HK-2 (cell line): ENCODE measurements around the gene ZFTA.
A peak's percentile ranks its signal among the peaks of the same experiment; 100 is the strongest.
"Not testable (repeated sequence)": the region's sequence is repeated elsewhere in the genome, so short reads cannot be mapped to it uniquely, and the experiment has no call there.

Source experiments
- DNase-seq: peaks from one replicate; pipeline ENCODE4 v3.0.0-alpha.2; 2018; ENCODE audit not compliant: unreplicated experiment

Gene ZFTA

DNA sequence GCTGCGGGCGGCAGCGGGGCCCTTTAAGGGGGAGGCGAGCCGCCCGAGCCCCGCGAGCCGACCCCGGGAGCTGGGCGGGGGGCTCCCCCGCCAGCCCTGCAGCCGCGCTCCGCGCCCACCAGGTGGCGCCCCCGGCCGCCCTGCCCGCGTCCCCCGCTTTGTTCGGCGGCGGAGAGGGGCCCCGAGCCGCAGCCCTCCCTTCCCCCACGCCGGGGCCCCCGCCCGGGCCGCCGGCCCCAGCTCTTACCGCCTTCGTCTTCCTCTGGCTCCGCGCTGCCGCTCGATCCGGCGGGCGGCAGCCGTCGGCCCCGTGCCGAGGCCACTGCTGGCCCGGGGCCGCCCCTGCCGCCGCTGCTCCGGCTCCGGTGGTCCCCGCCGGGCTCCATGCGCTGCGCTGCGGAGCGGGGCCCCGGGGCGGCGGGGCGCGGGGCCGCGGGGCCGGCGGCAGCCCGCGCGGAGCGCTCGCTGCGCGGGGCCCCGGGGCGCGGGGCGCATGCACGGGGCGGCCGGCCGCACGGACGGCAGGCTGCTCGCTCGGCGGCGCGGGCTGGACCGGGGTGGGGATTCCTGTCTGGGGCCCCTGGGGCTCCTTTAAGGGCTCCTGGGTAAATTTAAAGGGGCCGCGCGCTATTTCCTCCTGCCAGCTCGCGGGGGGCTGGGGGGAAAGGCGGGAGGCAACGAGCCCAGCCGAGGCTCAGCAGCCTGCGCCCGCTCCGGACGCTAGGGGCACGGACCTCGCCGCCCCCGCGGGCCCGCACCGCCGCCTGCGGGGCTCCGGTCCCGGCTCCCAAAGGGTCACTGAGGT lies at the start of gene ZFTA:
Gene ZFTA (minus strand): TSS at position 539 of the 805 bp plus-strand sequence. CDS start 153 bp downstream, at position 386.
- DNase-seq, result peak; percentile 41

DNA sequence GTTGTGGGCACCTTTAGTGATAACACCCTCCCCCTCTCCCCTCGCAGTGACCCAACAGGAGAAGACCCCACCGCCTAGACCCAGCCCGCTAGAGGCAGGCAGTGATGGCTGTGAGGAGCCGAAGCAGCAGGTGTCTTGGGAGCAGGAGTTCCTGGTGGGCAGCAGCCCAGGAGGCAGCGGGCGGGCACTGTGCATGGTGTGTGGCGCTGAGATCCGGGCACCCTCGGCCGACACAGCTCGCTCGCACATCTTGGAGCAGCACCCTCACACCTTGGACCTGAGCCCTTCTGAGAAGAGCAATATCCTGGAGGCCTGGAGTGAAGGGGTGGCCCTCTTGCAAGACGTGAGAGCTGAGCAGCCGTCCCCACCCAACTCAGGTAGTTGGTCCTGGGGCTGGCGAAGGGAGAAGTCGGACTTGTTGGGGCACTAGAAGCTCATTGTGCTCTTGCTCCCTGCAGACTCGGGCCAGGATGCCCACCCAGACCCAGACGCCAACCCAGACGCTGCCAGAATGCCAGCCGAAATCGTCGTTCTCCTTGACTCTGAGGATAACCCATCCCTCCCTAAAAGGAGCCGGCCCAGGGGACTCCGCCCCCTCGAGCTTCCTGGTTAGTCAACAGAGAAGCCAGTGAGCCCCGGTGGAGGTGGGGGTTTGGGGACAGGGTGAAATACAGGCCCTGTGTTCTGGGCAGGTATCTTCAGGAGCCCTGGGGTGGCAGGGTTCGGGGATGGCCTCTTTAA lies 49.4 kb upstream of the ZFTA start:
- DNase-seq, result no peak

DNA sequence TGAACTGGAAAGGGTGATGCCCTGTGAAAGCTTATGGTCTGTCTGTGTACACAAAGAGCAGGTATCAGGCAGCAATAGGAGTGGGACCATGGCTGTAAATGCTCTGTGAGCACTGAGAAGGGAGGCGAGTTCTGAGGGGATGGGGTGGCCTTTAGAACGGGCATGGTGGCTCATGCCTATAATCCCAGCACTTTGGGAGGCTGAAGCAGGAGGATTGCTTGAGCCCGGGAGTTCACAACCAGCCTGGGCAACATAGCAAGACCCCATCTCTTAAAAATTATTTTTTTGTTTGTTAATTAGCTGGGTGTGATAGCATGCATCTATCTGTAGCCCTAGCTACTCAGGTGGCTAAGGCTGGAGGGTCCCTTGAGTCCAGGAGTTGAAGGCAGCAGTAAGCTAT lies 48.2 kb upstream of the ZFTA start:
- no peak for DNase-seq

DNA sequence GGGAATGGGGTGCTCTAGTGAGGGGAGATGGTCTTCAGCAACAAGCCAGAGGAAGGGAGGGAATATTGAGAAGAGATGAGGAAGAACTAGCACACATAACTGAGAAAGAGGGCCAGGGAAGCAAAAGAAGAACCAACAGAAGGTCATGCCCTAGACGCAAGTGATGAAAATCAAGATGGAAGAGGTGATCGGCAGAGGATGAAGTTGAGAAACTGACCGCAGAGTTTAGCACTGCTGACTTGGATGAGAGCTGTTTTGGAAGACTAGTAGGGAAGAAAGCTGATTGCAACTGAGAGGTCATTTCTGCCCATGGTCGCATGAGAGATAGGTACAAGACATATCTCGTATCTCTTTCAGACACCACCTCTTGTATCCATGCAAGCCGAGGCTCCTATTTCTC lies 47.6 kb upstream of the ZFTA start:
- DNase-seq, result no peak

DNA sequence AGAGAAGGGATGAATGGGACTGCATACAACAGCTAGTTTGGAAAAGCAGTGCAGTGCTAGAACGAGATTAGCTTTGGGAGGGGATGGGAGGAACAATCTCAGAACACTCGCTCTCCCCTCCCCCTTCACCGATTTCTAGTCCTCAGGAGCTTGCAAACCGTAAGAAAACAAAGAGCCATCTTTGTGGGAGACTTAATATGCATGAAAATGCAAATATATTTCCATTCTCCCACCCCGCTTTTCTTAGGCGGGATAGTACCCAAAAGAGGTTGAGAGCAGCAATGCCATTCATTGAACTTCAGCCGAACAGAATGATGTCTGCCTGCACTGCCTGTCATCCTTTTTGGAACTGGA lies 45.8 kb upstream of the ZFTA start:
- DNase-seq, result no peak

DNA sequence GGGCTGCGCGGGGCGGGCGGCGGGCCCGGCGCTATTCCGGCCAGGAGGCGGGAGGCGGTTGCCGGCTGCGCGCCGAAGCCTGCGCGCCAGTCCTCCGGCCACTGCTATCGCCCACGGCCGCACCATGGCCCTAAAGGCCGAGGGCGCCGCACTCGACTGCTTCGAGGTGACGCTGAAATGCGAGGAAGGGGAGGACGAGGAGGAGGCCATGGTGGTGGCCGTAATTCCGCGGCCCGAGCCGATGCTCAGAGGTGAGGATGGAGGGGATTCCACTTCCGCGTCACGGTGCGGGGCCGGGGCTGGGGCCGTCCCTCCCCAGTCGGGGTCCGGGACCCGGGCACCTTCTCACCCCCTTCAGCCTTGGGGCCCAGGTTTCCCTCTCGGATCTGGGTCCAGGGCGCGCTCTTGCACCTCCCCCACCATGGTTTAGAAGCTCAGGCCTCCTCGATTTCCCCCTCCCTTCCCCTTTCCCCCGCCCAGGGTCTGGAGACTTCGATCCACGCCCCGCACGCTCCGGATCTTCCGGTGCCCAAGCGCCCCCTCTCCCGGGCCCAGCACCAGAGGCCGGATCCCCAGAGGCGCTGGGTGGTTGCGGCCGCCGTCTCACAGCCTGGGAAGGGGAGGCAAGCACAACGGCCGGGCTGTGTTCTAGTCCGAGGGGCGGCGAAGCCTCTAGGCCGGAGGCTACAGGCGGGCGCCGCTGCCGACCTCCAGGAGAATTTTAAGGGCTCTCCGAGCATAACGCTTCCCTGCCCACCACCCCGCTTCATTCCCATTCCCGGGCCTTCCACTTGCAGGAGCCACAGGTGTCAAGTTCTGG lies 45.2 kb upstream of the ZFTA start:
- DNase-seq, result peak; percentile 40

DNA sequence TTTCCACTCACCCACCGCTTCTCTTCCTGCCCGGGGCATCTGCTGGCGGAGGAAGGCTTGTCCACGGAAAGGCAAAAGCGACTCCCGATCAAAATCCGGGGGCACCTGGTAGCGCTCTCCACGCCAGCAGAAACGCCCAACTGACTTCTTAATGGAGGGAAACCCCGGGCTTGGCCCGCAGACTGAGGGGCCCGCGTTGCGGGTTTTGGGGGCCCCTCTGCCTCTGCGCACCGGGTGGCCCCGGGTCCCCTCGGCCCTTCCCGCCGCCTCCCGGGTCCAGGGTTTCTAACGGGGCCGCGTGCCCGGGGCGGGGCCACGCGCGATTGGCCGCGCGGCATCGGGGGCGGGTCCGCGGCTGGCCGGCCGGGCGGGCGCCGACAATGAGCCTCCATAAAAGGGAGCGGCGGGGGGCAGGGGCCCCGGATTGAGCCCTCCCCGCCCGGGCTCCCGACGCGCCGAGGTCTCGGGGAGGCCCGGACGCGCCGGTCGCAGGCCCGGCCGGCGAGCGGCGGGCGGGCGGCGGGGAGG lies 44.5 kb upstream of the ZFTA start, which contains the start of gene SPINDOC:
Gene SPINDOC (plus strand): TSS at position 422 of the 528 bp plus-strand sequence. CDS start 231 bp downstream, outside the sequence.
- DNase-seq, result peak; percentile 72

DNA sequence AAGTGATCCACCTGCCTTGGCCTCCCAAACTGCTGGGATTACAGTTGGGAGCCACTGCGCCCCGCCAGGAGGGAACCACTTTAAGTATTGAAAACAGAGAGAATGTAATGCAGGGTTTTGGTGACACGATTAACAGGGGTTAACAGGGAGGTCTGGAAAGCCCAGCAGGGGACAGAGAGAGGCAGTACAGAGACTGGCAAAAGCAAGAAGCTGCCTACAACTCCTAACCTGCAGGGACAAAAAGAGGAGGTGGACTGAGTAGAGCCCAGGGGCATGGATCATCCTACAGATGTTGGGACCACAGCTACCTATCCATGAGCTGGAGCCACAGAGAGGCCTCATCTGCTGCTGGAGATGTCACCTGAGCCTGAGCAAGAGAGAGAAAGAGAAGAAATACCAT lies 42.9 kb upstream of the ZFTA start:
- no peak for DNase-seq

DNA sequence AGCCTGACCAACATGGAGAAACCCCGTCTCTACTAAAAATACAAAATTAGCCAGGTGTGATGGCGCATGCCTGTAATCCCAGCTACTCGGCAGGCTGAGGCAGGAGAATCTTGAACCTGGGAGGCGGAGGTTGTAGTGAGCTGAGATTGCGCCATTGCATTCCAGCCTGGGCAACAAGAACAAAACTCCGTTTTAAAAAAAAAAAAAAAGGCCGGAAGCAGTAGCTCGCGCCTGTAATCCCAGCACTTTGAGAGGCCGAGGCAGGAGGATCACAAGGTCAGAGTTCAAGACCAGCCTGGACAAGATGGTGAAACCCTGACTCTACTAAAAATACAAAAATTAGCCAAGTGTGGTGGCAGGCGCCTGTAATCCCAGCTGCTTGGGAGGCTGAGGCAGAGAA lies 41.8 kb upstream of the ZFTA start:
- DNase-seq, result not testable (repeated sequence)

DNA sequence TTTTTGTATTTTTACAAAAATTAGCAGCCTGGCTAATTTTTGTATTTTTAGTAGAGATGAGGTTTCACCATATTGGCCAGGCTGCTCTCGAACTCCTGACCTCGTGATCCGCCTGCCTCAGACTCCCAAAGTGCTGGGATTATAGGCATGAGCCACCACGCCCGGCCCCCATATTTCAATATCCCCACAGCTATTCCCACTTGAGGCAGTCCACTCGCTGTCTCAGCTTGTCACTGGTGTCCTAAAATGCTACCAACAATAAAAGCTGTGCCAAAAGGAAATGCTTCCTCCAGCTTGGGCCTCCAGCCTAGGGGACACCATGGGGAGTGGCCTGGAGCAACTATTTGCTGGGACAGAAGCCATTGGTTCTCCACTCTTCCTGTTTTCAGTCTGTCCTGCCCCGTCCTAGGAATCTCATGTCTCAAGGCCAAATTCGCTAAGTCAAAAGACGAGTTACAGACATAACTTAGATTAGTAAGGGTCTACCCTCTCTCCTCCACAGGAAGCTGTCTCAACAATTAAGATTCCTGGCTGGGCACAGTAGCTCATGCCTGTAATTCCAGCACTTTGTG lies 37.4 kb upstream of the ZFTA start:
- no peak for DNase-seq

DNA sequence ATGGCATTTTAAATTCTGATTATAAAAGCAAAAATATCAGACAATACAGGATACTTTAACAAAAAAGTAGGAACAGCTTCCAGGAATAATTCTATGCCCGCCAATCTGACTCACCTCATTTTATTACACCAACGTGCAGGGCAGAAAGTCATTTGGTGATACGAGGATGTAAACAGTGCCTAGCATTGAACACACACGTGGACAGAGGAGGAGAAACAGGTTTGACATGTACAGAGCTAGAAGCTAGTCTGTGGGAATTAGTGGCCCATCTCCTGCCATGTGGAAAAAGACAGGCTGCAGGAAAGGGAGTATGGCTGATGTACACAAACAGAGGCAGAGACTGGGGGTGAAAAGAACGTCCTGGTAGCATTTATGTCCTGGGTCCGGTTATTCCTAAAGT lies 35.7 kb upstream of the ZFTA start:
- no peak for DNase-seq

DNA sequence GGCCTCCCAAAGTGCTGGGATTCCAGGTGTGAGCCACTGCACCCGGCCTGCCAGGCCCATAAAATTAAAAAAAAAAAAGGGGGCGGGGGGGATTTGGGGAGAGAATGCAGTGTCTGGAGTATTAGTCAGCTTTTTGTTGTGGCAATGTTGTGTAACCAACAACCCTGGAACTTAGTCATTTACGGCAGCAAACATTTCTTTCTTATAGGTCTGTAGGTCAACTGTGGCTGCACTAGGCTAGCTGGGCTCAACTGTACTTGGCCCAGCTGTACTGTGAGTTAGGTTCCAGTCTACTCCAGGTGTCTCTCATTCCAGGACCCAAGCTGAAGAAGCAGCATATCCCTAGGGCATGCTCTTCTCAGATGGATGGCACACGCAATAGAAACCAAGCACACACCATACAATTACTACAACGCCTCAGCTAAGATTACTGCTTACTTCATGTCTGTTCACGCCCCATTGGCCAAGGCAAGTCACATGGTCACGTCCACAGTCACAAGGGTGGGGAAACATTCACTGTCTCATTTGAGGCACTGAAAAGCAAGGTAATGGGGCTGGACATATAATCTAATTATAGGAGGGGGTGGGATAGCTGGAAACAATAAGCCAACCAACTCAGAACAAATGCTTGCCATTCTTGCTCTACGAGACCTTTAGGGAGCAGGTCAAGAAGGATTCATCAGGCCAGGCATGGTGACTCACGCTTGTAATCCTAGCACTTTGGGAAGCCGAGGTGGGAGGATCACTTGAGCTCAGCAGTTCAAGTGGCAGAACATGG lies 34.3 kb upstream of the ZFTA start:
- DNase-seq, result peak; percentile 66

DNA sequence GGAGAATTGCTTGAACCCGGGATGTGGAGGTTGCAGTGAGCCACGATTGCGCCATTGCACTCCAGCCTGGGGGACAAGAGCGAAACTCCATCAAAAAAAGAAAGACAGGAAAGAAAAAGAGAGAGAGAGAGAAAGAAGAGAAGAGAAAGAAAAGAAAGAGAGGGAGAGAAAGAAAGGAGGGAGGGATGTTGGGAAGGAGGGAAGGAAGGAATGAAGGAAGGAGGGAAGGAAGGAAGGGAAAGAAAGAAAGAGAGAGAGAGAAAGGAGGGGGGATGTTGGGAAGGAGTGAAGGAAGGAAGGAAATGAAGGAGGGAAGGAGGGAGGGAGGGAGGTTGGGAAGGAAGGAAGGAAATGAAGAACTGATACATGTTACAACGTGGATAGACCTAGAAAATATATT lies 32.3 kb upstream of the ZFTA start:
- DNase-seq, result no peak

DNA sequence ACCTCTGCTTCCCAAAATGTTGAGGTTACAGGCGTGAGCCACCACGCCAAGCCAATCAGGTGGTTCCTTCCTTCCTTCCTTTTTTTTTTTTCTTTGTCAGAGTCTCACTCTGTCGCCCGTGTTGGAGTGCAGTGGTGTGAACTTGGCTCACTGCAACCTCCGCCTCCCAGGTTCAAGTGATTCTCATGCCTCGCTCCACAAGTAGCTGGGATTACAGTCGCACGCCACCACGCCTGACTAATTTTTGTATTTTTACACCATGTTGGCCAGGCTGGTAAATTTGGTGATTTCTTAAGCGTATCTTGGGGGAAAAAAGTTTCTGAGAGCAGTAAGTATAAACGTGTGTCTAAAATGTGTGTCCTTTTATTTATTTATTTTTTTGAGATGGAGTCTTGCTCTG lies 26.5 kb upstream of the ZFTA start:
- DNase-seq, result no peak

DNA sequence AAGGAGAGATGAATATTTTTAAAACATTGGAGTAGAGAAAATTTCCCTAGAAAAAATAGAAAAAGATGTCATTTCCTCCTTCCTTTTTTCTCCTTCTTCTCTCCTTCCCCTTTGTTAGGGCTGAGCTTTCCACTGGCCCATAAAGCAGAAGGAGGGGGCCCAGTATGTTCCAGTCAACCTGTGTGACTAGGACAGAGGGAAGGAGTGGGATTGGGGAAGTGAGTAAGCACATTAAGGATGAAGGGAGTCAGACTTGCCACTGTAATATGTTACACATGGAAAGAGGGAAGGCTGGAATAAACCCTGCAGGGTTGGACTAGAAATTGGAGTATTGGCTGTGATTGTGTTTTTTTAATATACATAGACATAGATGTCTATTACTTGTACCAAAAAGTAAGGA lies 24.6 kb upstream of the ZFTA start:
- no peak for DNase-seq

DNA sequence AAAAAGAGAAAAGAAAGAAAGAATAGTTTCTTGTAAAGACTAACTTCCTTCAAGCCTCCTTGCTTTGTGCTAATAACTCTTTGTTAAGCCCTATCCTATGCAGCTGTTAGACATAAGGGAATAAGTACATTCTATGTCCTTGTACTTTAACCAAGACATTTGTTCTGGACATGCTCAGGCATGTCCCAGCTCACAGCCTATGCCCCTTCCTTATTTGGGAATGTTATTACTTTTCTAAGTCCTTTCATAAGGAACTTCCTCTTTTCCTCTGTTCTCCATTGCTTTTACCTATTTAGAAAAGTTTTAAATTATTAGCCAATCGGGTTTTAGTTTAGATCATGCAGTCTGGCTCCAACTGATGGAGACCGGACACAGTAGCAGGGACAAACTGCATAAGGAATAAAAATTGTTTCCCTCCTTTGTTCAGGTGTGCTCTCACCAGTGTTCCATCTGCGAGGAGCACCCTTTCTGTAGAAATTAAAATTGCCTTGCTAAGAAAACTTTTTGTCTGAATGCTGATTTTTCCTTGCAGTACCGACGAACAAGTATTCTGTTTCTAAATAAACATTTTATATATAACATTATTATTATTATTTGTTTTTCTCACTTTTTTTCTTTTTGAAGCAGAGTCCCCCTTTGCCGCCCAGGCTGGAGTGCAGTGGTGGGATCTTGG lies 23.1 kb upstream of the ZFTA start:
- no peak for DNase-seq

DNA sequence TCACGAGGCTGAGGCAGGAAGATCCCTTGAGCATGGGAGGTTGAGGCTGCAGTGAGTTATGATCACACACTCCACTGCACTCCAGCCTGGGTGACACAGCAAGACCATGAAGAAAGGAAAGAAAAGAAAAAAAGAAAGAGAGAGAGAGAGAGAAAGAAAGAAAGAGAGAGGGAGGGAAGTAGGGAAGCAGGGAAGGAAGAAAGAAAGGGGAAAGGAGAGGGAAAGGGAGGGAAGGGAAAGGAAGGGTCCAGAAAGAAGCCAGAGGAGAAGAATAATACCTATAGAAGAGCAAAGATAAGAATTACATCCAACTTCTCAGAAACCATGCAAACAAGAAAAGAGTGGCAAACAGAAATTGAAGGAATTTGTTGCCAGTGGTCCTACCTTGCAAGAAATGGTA lies 17.2 kb upstream of the ZFTA start:
- no peak for DNase-seq

DNA sequence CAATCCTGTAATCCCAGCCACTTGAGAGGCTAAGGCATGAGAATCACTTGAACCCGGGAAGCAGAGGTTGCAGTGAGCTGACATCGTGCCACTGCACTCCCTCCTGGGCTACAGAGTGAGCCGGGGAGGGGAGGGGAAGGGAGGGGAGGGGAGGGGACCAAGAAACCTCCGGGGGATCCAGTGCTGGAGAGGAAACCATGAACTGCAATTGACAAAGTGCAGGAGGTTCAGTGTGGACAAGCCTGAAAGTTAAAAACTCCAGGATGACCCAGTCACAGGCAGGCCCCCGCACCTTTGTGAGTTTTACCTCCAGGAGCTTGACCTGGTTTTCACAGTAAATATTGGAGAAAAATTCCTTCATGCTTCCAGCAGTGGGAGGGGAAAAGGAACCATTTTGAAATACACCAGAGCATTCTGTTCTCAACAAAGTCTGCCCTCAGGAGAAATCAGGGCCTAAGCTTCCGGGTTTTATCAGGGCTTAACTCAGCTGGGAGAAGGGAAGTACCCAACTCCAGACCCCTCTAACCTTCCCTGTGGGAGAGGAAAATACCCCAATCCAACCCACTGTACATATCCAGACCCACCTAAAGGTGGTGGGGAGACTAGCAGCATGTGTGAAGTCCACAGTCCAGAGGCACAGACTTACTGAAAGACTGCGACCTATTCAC lies 15.5 kb upstream of the ZFTA start:
- DNase-seq, result no peak

DNA sequence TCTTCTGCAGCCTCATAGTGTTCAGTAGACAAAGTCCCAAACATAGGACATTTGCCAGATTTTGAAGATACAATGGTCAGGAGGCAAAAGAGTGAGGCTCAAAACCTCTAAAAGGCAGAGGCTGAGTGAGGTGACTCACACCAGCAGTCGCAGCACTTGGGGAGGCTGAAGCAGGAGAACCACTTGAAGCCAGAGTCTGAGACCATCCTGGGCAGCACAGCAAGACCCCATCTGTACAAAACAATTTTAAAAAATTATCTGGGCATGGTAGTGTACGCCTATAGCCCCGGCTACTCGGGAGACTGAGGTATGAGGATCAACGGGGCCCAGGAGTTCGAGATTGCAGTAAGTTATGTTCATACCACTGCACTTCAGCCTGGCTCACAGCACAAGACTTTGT lies 14.2 kb upstream of the ZFTA start:
- no peak for DNase-seq

DNA sequence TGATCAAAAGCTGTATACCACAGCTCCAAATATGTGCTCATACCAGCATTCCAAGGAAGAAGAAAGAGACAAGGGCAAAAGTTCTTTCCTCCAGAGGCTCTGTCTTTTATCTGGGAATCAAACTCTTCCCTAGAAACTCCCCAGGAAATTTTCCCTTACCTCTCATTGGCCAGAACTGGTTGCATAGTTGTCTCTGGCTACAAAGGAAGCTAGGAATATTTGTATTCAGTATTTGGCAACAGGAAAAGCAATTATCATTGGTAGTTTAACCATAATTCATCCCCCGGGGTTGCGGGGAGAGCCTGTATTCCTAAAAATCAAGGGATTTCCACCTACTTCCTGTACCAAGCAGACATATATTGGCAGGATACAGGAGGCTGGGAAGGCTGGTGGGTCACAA lies 10.5 kb upstream of the ZFTA start:
- no peak for DNase-seq
